DMS 273 (cell line): Measurements from ENCODE around the gene OSBPL9.
"Not testable (repeated sequence)": the region's sequence is repeated elsewhere in the genome, so short reads cannot be mapped to it uniquely, and the experiment has no call there.

Experiments
- DNase-seq: peaks from one replicate; lab custom pipeline; 2025; ENCODE audit not compliant: unreplicated experiment; lab: John Stamatoyannopoulos, UW

OSBPL9 gene

DNA sequence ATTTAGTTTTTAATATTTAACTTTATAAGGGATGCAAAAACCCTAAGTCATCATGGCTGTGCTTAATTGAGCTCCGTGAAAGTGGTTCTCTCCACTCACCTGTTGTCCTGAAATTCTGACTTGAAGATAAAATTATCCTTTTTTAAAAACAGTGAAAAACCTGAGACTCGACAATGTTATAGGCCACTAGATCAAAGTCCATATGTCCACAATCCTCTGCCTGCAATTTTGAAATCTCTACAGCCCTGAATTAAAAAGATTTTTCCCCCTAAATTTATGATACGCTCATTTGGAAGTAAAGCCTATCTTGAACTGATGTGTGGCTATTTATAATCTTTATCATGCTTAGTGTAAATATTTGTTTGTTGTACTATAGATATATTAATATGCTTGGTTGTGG is 18.7 kb downstream of the OSBPL9 start:
- no peak for DNase-seq

DNA sequence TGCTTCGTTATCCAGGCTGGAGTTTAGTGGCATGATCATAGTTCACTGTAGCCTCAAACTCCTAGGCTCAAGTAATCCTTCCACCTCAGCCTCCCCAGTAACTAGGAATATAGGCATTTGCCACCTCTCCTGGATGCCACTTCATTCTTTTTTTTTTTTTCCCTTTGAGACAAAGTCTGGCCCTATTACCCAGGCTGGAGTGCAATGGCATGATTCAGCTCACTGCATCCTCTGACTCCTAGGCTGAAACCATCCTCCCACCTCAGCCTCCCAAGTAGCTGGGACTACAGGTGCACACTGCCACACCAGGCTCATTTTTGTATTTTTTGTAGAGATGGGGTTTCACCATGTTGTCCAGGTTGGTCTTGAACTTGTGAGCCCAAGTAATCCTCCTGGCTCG is 19.3 kb downstream of the OSBPL9 start:
- DNase-seq = no peak

DNA sequence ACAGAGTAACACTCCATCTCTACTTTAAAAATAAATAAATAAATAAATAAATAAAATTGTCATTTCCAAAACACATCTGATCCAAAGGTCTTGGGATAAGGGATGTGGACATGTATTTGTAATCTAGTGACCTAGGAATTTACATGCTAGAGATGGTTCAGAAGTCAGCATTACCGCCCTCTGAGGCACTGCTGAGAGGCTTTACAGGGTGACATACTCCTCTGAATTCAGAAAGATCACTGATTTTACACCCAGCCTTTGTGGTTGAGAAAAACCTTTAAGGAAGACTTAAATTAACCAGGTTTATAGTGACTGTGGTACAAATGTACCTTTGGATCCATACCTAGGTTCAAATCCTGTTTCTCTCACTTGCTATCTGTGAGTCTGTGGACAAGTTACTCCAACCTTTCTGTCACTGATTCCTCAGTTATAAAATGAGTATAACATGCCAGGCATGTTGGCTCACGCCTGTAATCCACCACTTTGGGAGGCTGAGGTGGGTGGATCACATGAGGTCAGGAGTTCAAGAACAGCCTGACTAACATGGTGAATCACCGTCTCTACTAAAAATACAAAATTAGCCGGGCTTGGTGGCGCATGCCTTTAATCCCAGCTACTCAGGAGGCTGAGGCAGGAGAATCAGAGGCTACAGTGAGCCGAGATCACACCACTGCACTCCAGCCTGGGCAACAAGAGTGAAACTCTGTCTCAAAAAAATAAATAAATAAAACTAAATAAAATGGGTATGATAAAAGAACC is 20.1 kb downstream of the OSBPL9 start:
- DNase-seq = no peak

DNA sequence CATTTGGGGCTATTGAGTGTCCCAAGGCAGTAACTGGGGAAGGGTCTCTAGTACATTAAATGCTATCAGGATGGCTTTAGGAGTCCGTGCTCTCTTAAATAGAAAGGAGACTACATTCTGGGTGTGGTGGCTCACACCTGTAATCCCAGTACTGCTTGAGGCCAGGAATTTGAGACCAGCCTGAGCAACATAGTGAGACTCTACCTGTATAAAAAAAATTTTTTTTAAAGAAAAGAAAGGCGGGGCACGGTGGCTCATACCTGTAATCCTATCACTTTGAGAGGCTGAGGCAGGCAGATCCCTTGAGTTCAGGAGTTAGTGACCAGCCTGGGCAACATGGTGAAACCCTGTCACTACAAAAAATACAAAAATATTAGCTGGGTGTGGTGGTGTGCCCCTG is 21.5 kb downstream of the OSBPL9 start:
- no peak for DNase-seq

DNA sequence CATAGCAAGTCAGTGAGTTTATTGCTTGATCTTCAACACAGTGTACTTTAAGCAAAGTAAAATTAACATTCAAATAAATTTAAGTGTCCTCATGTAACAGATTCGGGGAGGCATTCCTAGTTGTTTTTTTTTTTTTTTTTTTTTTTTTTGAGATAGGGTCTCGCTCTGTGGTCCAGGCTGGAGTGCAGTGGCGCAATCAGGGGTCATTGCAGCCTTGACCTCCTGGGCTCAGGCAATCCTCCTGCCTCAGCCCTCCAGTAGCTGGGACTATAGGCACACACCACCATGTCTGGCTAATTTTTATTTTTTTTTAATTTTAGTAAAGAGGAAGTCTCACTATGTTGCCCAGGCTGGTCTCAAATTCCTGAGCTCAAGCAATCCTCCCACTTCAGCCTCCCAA is 22.8 kb downstream of the OSBPL9 start:
- DNase-seq = no peak

DNA sequence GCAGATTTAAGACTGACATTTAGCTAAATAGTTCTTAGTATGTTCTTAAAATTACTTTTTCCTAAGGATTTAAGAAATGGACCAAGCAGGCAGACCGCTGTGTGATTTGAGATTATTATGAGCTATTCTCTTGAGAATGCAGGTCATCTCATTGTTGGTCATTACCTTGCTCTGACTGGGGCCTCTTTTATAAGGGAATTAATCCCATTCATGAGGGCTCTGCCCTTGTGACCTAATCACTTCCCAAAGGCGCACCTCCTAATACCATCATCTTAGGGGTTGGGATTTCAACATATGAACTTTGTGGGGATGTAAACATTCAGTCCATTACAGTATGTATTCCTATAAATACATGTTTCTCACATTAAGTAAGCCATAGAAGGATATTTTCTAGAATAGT is 24.2 kb downstream of the OSBPL9 start:
- DNase-seq = no peak

DNA sequence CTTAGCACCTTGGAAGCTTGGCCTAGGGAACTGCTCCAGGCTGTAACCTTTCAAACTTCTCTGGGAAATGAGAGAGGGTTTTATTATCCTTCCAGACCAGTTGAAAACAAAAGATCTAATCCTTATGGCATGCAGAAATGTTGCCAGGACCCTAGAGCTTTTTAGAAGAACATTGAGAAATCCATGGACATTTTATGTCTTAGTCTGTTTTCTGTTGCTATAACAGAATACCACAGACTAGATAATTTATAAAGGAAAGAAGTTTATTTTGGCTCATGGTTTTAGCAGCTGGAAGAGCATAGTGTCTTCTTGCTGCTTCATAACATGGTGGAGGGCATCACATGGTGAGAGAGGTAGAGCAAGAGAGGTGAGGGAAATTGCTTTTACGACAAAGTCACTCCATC is 25.8 kb downstream of the OSBPL9 start:
- no peak for DNase-seq

DNA sequence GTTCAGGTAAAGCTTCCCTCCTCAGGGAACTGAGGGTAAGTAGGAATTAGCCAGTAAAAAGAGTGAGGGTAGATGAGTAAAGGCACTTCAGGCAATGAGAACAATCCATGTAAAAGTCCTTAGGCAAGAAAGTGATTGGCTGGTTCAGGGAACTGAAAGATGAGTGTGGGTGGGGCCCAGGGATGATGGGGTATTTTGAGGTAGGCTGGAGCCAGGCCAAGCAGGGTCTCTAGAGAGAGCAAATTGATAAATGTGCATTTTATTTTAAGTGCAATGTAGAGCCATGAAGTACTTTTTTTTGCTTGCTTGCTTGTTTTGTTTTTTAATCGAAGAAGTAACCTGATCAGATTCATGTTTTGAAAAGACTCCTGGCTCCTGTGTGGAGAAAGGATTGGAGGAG is 26.5 kb downstream of the OSBPL9 start:
- no peak for DNase-seq

DNA sequence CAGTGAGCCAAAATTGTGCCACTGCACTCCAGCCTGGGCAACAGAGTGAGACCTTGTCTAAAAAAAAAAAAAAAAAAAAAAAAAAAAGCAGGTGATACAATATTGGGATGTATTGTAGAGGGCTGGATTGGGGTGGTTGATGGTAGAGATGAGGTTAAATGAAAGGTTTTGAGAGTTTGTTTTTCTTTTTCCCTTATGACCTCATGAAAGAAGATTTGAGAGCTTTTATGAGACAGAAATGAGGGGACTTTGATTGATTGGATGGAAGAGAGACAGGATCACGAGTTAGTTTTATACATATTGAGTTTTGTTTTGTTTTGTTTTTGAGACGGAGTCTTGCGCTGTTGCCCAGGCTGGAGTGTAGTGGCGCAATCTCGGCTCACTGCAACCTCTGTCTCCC is 27.1 kb downstream of the OSBPL9 start:
- no peak for DNase-seq

DNA sequence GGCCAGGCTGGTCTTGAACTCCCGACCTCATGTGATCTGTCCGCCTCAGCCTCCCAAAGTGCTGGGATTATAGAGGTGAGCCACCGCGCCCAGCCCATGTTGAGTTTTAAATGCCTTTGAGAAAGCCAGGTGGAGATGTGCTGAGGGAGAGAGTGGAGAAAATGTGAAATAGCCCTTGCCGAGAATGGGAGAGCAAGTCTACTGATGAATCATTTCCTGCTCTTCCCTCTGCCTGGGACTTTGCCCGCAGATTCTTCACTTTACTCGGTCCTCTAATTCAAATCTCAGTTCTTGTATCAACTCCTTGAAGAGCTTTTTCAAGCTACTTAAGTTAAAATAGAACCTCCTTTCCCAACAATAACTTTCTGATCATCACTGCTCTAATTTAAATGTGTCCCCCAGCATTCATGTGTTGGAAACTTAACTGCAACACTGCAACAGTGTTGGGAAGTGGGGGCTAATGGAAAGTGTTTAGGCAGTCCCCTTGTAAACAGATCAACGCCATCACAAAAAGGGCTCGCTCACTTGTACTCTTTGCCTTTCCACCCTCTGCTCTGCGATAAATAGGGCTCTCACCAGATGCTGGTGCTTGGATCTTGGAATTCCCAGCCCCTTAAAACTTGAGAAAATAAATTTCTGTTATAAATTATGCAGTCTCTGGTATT is 27.8 kb downstream of the OSBPL9 start:
- no peak for DNase-seq

DNA sequence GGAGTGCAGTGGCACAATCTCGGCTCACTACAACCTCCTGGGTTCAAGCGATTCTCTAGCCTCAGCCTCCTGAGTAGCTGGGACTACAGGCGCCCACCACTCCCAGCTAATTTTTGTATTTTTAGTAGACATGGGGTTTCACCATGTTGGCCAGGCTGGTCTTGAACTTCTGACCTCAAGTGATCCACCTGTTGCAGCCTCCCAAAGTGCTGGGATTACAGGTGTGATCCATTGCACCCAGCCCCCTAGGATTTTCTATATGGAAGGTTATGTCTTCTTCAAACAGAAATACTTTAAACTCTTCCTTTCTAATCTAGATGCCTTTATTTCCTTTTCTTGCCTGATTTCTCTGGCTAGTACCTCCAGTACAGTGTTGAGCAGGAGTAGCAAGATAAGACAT is 29.7 kb downstream of the OSBPL9 start:
- DNase-seq = not testable (repeated sequence)

DNA sequence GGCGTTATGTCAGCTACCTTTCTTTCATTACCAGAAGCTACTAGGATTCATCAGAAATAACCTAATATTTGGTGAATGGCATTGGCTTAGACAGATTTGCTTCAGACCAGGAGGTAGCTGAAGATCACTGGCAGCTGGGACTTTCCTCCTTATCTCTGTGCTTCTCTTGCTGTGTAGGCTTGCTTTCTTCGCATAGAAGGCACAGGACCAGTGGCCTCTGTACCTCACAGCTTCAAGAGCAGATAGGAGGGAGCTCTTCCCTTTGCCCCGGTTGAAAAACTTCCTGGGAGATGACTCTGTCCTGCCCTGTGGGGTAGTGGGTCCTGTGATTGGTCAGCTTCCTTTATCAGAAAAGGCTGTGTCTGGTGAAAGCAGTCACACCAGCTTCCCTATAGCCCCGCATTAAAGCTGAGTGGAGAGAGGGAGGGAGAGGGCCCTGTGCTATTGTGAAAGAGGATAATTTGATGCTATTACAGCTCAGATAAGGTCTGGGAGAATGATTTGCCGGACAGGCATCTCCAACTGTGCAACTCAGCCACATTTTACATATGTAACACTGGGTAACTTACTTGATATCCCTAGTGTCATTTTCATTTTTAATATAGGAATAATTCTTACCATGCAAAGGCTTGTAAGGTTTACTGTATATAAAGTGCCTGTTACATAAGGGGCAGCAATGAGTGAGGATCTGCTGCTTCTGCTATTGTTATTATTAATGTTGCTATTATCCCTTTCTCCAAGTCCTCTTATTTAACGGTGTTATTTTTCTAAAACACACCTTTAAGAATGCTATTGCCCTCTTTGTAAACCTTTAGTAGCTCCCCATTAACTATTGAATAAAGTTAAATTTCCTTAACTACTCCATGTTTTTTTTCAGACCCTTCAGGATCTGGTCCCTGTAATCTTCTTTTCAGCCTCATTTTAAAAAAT is 31.6 kb downstream of the OSBPL9 start:
- DNase-seq = no peak

DNA sequence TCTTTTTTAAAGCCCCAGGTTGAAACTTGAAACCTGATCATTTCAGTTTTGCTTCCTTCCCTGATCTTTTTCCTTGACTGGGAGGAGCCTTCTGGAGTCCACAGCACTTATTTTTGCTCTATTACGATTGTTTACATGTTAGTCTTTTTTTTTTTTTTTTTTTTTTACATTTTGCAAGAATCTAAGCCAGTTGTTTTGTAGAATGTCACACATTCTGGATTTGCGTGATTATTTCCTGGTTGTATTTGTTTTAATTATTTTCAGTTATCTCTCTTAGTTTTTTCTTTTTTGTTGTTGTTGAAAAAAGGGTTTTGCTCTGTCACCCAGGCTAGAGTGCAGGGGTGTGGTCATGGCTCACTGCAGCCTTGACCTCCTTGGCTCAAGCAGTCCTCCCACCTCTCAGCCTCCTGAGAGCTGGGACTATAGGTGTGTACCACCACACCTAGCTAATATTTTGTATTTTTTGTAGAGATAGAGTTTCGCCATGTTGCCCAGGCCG is 32.8 kb downstream of the OSBPL9 start:
- DNase-seq = no peak

DNA sequence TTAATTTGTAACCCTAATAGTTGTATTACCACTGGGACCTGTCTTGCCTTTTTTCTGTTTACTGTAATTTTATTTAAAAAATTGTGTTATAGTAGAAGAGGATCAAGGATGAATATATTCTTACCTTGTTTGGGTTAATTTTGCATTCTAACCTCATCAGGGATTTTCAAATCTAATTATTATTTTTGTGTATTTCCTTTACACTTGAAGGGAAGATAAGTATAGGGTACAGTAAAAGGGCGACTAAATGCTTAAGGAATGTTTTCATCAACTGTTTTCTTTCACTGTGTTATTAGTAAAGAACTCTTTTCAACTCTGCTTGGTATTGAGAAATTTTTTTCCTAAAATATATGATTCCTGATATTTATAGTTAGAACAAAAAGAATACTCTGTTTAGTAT is 33.3 kb downstream of the OSBPL9 start:
- no peak for DNase-seq

DNA sequence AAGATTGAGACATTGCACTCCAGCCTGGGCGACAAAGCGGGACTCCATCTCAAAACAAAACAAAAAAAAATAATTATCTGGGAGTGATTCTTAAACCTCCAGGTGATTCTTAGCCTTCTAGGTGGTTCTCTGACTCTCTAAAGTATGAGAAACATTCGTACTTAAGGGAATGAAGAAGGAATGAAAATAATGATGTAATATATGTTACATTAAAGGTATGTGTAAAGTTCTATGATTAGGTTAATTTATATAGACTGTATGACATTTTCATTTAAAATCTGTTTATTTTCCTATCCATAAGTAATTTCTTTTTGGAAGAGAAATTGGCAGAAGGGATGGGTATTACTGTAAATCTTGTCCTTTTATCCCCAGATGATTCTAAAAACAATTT is 34.7 kb downstream of the OSBPL9 start:
- no peak for DNase-seq

DNA sequence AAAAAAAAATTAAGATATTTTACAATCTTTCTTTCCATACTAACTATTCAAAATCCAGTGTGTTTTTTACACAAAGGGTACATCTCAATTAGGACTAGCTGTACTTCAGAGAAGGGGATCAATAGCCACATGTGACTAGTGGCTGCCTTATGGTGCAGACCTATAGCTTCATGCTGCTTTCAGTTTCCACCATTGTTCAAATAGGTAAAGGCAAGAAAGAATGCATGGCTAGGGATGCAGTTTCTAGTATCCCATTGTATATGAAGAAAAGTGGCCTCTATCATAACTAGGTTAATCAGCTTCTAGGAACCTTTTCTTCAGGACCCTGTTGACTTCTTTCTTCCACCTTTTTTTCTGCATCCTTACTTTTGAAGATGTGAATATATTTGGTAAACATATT is 35.7 kb downstream of the OSBPL9 start:
- DNase-seq = no peak

DNA sequence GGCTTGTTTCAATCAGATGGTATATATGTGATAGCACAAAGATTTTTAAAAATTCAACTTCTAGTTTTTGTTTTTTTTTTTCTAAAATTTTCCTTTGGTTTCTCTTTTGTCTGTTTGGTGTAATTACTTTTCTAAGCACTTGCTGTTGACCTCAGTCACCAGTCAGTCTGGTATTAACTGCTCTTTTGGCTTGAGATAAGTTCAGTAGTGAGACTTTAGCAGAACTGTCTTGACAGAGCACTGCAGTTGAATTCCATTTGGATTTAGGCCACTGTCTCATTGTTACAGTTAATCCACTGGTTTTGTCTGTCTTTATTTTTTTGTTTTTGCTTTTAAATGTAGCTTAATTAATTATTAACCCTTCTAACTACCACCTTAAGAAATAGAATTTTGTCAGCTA is 36.2 kb downstream of the OSBPL9 start:
- no peak for DNase-seq

DNA sequence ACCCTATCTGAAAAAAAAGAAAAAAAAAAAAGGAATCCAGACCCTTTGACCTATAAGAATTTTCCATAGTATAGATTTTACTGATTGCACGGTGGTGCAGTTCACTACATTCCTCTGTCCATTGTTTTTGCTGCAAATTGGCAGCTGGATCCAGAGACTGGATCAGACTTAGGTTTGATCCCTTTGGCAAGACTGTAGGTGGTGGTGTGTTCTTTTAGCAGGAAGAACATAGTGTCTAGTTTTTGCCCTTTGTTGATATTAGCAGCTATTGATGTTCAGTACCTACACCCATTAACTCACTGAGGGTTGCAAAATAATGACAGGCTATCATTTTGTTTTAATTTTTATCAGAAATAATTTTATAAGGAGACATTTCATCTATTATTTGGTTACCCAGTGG is 37.1 kb downstream of the OSBPL9 start:
- DNase-seq = no peak

DNA sequence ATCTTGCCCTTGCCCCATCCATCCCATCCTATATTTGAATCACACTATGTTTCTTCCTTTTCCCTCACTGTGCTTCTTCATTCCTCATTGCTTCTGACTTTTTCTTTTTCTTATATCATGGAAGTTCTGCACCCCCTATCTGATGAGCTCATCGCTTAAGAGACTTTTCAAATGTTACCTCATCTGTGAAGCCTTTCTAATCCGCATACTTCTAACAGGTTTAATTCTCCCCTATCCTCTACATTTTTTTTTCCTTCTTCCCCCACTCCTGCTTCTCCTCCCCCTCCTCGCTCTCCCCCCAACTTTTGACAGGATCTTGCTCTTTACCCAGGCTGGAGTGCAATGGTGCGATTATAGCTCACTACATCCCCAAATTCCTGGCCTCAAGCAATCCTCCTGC is 39.5 kb downstream of the OSBPL9 start:
- DNase-seq = no peak

DNA sequence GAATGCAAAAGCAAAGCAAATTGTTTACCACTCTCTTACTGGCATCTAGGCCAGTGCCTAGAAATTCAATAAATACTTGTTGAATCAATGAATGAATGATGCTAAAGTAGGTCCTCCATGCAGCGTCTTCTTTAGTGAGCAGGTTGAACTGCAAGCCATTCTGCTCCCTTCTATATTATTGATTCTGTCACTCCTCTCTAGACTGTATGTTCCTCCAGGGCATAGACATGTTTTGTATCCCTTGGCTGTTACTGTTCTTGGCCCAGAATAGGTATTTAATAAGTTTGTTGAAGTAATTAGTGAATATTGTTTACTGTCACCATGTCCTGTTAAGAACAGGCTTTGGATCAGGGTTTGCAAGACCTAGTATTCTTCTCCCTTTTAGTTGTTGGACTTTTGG is 43.7 kb downstream of the OSBPL9 start:
- no peak for DNase-seq

DNA sequence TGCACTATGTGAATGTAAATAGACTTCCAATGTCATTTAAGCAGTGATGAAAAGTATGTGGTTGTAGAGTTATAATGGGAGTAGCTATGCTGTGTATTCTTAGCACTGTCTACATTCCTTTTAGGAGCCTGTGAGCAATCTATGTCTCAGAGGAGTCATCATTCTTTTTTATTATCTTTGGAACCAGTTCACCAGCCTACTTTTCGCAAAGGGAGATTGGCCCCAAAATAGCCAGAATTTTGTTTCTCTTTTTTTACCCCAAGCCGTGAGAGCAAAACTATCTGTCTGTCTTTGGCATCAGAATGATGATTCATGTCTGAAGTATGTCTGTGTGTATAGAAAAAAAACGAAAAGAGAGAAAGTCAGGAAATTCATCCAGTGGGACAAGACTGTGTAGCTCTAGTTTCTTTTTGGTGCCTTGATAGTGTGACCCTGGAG is 44.2 kb downstream of the OSBPL9 start:
- no peak for DNase-seq

DNA sequence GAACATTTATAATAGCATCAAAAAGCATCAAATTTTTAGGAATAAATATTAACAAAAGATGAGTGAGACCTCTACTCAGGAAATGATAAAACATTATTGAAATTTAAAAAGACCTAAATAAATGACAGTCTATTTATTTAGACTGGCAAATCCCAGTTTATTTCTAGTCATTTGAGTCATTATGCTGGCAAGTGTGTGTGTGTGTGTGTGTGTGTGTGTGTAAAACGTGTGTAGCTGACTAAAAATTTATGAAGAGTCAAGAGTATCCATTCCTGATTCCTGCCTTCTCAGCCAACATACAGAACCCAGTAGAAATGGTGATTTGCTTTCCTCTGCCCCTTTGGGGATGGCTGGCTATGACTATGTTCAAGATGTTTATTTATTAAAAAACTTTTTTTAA is 46.2 kb downstream of the OSBPL9 start:
- DNase-seq = no peak
